ENCODE measurements around the gene TULP4. TPM values are rescaled to one million over a fixed set of nuclear protein-coding genes. Genes with fewer than 3 reads are reported as not detected.
"Not testable (repeated sequence)": the region's sequence is repeated elsewhere in the genome, so short reads cannot be mapped to it uniquely, and the experiment has no call there.

Gene TULP4
- total RNA-seq, 1 donor from 2014 or later = 63.0 TPM

GRCh38 chr6:158397578-158397977 is 85.3 kb downstream of the TULP4 start:
- peaks cover 17% of the 10 kb centered on the region for H3K36me3 Mint-ChIP-seq (ENCODE audit: low read depth)
- CTCF ChIA-PET = no interaction called here
- intact Hi-C loops (cut with micrococcal nuclease) = no loop called here
- ATAC-seq (ENCODE audit: low read depth) = no peak
- H3K27ac Mint-ChIP-seq = no peak overlapping the region
- peaks cover 5% of the 10 kb centered on the region for H3K9me3 Mint-ChIP-seq
- no peaks in the 10 kb centered on the region for H3K27me3 Mint-ChIP-seq
- H3K4me3 Mint-ChIP-seq = no peak overlapping the region
- POLR2A ChIA-PET = no interaction called here
- DNase-seq = no peak
- TF ChIP-seq CTCF (IDR thresholded peaks at IDR 0.05) = no peak
- peaks cover 10% of the 10 kb centered on the region for H3K4me1 Mint-ChIP-seq

DNA sequence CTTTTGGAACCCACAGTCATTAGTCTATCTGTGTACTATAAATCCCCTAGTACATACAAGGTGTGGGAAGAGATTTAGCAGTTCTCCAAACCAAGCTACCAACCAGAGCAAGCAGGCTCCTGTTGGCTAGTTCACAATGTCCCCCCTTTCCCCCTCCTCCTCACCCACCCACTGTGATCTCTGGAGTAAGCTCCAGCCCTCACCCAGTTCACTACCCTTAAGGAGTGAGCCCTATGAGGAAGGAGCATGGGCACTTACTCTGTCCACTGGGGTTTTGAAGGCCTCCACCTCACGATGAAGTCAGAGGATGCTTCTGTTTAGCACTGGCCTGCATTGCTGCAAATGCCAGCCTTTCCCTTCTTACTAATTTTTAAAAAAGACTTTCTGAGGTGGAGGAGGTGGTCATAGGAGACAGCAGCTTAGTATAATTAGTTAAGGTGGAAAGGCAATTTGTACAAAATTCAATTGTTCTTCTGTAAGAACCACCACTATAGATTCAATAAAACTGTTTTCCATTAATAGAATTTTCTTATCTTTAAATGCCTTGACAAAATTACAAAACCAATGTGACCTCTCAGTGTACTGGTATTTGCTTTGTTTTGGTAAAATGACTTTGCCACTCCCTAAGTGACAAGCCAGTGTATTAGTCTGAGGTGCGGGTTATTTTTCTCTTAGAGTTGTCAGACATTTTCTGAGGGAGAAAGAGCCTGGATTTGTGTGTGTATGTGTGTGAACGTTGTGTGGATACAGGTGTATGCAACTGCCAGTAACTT is 86.2 kb downstream of the TULP4 start:
- Mint-ChIP-seq H3K27ac (no peak overlapping the region), H3K27me3 (no peaks in the 10 kb centered on the region), H3K9me3 (peaks cover 5% of the 10 kb centered on the region), H3K36me3 (ENCODE audit: low read depth) (peaks cover 11% of the 10 kb centered on the region), H3K4me3 (no peak overlapping the region), H3K4me1 (peaks cover 10% of the 10 kb centered on the region)
- POLR2A ChIA-PET = no interaction called here
- no peak for TF ChIP-seq CTCF (IDR thresholded peaks at IDR 0.05)
- no peak for DNase-seq
- intact Hi-C loops (cut with micrococcal nuclease) = no loop called here
- no peak for ATAC-seq (ENCODE audit: low read depth)
- CTCF ChIA-PET = interaction anchor here (1.2 kb wide), 1 partner anchor 12 kb away, joined by 3 read pairs; no protein-coding TSS in a partner anchor

DNA sequence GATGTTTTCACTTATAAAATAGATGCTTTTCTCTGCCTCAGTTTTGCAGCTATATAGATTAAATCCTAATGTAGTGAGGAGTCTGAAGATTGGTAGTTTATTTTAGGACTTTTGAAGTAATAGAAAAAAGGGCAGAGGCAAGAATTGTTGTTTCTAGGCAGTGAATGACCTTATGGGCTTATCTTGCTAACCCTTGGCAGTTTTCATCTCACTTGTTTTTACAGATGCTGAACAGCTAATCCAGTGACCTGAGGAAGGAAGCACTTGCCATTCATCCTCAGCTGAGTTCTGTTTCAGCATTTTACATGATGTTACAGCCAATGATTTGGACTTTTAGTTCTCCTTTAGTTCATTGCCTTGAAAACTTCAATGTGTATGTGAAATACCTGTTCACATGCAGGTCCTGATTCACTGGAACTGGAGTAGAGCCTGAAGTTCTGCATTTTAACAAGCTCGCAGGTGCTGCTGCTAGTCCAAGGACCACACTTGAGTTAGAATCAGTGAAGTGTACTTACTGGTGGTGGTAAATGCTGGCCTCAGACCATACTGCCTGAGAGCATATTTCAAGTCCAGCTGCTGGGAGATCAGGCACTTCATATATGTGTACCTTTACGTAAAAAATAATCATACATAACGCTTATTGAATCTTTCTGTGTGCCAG is 86.9 kb downstream of the TULP4 start:
- Mint-ChIP-seq H3K27ac (no peak overlapping the region), H3K9me3 (no peaks in the 10 kb centered on the region), H3K27me3 (no peaks in the 10 kb centered on the region), H3K4me1 (peaks cover 10% of the 10 kb centered on the region), H3K4me3 (no peak overlapping the region), H3K36me3 (ENCODE audit: low read depth) (peaks cover 6% of the 10 kb centered on the region)
- ChIA-PET CTCF (interaction anchor here (1.2 kb wide), 1 partner anchor 13 kb away, joined by 3 read pairs; no protein-coding TSS in a partner anchor), POLR2A (no interaction called here)
- intact Hi-C loops (cut with micrococcal nuclease) = no loop called here
- no peak for TF ChIP-seq CTCF (IDR thresholded peaks at IDR 0.05)
- ATAC-seq (ENCODE audit: low read depth) = no peak
- DNase-seq = no peak

DNA sequence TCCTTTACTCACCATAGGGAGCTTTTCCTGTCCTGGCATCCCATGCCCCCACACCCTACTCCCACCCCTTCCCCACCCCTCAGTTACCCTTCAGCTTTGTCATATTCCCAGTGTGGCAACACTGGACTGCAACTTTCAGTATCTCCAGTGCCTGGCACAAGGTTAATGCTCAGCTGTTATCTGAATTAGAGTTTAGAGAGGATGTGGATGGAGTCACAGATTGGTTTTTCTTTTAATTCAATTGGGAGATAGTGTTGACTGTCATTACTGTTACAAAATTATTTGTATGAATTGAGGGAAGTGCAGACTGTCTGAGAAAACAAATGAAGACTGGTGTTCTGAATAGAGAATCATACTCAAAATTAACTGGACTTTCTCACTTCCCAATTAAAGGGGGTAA is 89.9 kb downstream of the TULP4 start:
- Mint-ChIP-seq H3K27me3 (no peaks in the 10 kb centered on the region), H3K27ac (no peak overlapping the region), H3K4me3 (no peak overlapping the region), H3K36me3 (ENCODE audit: low read depth) (peaks cover 2% of the 10 kb centered on the region), H3K4me1 (peaks cover 10% of the 10 kb centered on the region), H3K9me3 (no peaks in the 10 kb centered on the region)
- no peak for ATAC-seq (ENCODE audit: low read depth)
- ChIA-PET POLR2A (interaction anchor here (0.5 kb wide), 1 partner anchor 13 kb away, joined by 3 read pairs; no protein-coding TSS in a partner anchor), CTCF (interaction anchor here (0.9 kb wide), 1 partner anchor 181 kb away, joined by 3 read pairs; no protein-coding TSS in a partner anchor)
- DNase-seq = no peak
- intact Hi-C loops (cut with micrococcal nuclease) = no loop called here
- TF ChIP-seq CTCF (IDR thresholded peaks at IDR 0.05) = no peak

GRCh38 chr6:158405321-158405831 is 93.1 kb downstream of the TULP4 start:
- CTCF ChIA-PET; H3K9me3 Mint-ChIP-seq; H3K4me1 Mint-ChIP-seq; intact Hi-C loops (cut with micrococcal nuclease); ATAC-seq (ENCODE audit: low read depth); H3K27me3 Mint-ChIP-seq; DNase-seq; H3K36me3 Mint-ChIP-seq (ENCODE audit: low read depth); H3K4me3 Mint-ChIP-seq; H3K27ac Mint-ChIP-seq; POLR2A ChIA-PET: not testable (repeated sequence)

All from activated B cell treated with CpG ODN at 0.5 μM for 24 hours (primary cell).